Fibroblast of lung (primary cell): ENCODE data around the gene DPM3. TPM values are rescaled to one million over a fixed set of nuclear protein-coding genes. Genes with fewer than 3 reads are reported as not detected.

Experiments
- DNase-seq, 2 donors: peaks; one replicate each; pipeline versions ENCODE4 v3.0.0 to v3.0.0-alpha.2; 2010; ENCODE audit warnings: low read depth in 2 of 2
- H2AFZ ChIP-seq: 2 replicates; pipeline ENCODE4 v1.5.1; 2012; ENCODE audit warnings: low read length, control low read depth, inconsistent platforms
- H3K27ac ChIP-seq: 2 replicates; pipeline ENCODE4 v1.5.1; 2011; ENCODE audit warnings: low read length, control low read depth; ENCODE audit not compliant: insufficient read depth
- H3K27me3 ChIP-seq: 2 replicates; pipeline ENCODE4 v1.5.1; 2011; ENCODE audit warnings: mild to moderate bottlenecking, low read length; ENCODE audit not compliant: control insufficient read depth, insufficient read depth
- H3K36me3 ChIP-seq: 2 replicates; pipeline ENCODE4 v1.5.1; 2011; ENCODE audit warnings: low read length; ENCODE audit not compliant: control insufficient read depth, insufficient read depth
- H3K4me1 ChIP-seq: 2 replicates; pipeline ENCODE4 v1.5.1; 2011; ENCODE audit warnings: low read length; ENCODE audit not compliant: control insufficient read depth, insufficient read depth; ENCODE audit errors: extremely low read depth
- H3K4me2 ChIP-seq: 2 replicates; pipeline ENCODE4 v1.5.1; 2011; ENCODE audit warnings: low read length, control low read depth; ENCODE audit not compliant: insufficient read depth; ENCODE audit errors: extremely low read depth
- H3K4me3 ChIP-seq, 4 experiments: fragments of 200-600 bp in 1 of 4; sonication (generic) in 1 of 4; replicated peaks in 1 of 4; 2 replicates each; pipeline ENCODE4 v1.5.1; 2011 to 2016; ENCODE audit warnings: low read length in 4 of 4, low read depth in 3 of 4, mild to moderate bottlenecking in 3 of 4, control low read depth in 2 of 4, inconsistent platforms in 1 of 4, mixed read lengths in 1 of 4; ENCODE audit not compliant: insufficient read depth in 1 of 4; ENCODE audit errors: control extremely low read depth in 1 of 4
- H3K79me2 ChIP-seq: 2 replicates; pipeline ENCODE4 v1.5.1; 2012; ENCODE audit warnings: mild to moderate bottlenecking, low read length, inconsistent platforms; ENCODE audit not compliant: control insufficient read depth, insufficient read depth
- H3K9ac ChIP-seq: 2 replicates; pipeline ENCODE4 v1.5.1; 2011; ENCODE audit warnings: mild to moderate bottlenecking, low read length, control low read depth; ENCODE audit not compliant: insufficient read depth
- H3K9me3 ChIP-seq: 2 replicates; pipeline ENCODE4 v1.5.1; 2012; ENCODE audit warnings: low read depth, low read length; ENCODE audit not compliant: control insufficient read depth, insufficient read depth
- H4K20me1 ChIP-seq: 2 replicates; pipeline ENCODE4 v1.5.1; 2011; ENCODE audit warnings: low read length; ENCODE audit not compliant: control insufficient read depth, insufficient read depth; ENCODE audit errors: extremely low read depth
- EZH2 ChIP-seq: IDR thresholded peaks from 2 replicates; pipeline ENCODE4 v1.5.1; 2012; ENCODE audit warnings: low read length, control low read depth, mild to moderate bottlenecking; ENCODE audit errors: missing control alignments
- polyA plus RNA-seq, 2 donors: library from polyadenylated mRNA; depleted of rRNA in 1 of 2; stranded (reverse) in 1 of 2; unstranded in 1 of 2; fragments of >200 nt; gene quantifications; 2 replicates each; pipeline ENCODE4 v1.2.1, GENCODE V29; 2011 to 2012; ENCODE audit warnings: missing spikeins in 1 of 2
- total RNA-seq: library from RNA; depleted of rRNA; stranded (reverse); fragments of >200 nt; gene quantifications from 2 replicates; pipeline ENCODE4 v1.2.1, GENCODE V29; 2014
- TF ChIP-seq, protein P1 (sequence below), 2 donors: IDR thresholded peaks in 1 of 2; conservative IDR thresholded peaks in 1 of 2; 1 replicate in 1 of 2; 2 replicates in 1 of 2; pipeline ENCODE4 v1.5.1; 2011 to 2012; ENCODE audit warnings: low read length in 2 of 2, control low read depth in 1 of 2, inconsistent platforms in 1 of 2, low read depth in 1 of 2, mild to moderate bottlenecking in 1 of 2

Gene DPM3
- total and polyA plus RNA-seq, 2 donors (not counting 1 experiment from before 2014, with no cell fraction given) = 31.9 to 40.5 TPM

GRCh38 chr1:155187456-155187891, 47.1 kb upstream of the DPM3 start:
- H2AFZ ChIP-seq = no peak overlapping the region
- H3K4me1 ChIP-seq = no peaks in the 10 kb centered on the region
- peaks cover 2% of the 10 kb centered on the region for H3K36me3 ChIP-seq
- H3K79me2 ChIP-seq = no peaks in the 10 kb centered on the region
- H3K9ac ChIP-seq = no peak overlapping the region
- no peaks in the 10 kb centered on the region for H3K9me3 ChIP-seq
- H4K20me1 ChIP-seq = no peaks in the 10 kb centered on the region
- H3K4me2 ChIP-seq = no peak overlapping the region
- no peaks in the 10 kb centered on the region for H3K27me3 ChIP-seq
- no peak for DNase-seq
- H3K4me3 ChIP-seq = no peak overlapping the region
- TF ChIP-seq, protein P1, sequence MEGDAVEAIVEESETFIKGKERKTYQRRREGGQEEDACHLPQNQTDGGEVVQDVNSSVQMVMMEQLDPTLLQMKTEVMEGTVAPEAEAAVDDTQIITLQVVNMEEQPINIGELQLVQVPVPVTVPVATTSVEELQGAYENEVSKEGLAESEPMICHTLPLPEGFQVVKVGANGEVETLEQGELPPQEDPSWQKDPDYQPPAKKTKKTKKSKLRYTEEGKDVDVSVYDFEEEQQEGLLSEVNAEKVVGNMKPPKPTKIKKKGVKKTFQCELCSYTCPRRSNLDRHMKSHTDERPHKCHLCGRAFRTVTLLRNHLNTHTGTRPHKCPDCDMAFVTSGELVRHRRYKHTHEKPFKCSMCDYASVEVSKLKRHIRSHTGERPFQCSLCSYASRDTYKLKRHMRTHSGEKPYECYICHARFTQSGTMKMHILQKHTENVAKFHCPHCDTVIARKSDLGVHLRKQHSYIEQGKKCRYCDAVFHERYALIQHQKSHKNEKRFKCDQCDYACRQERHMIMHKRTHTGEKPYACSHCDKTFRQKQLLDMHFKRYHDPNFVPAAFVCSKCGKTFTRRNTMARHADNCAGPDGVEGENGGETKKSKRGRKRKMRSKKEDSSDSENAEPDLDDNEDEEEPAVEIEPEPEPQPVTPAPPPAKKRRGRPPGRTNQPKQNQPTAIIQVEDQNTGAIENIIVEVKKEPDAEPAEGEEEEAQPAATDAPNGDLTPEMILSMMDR (conservative IDR thresholded peaks at IDR 0.05 in 1 of 2, IDR thresholded peaks at IDR 0.05 in 1 of 2; ENCODE audit: low read depth in 1 of 2, low read length in 2 of 2) = no peak
- TF ChIP-seq EZH2 = no peak
- no peak overlapping the region for H3K27ac ChIP-seq

DNA sequence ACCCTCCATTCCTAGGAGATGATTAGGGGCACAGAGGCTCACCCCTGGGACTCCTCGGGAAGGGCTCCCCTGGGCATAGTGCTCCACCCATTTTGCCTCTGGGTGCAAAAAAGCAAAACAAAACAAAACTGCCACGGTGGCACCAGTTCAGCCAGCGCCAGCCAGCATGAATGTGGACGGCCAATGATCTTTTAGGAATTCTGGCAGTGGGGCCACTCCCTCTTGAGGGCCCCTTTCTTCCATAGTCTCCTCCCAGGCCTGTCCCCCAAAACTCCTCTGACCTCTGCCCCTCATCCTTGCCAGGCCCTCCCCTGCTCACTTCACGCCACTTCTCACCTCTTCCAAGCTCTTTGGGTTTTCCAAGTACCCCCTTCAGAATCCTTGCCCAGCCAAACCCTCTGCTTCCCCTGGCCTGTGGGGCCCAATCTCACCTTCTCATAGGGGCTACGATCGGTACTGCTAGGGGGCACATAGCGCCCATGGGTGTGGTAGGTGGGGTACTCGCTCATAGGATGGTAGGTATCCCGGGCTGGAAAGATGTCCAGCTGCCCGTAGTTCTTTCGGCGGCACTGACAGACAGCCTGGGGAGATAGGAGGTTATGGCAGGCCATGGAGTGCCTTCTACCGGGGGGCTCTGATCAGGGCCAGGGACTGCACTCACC, 46.6 kb upstream of the DPM3 start:
- H3K79me2 ChIP-seq = no peaks in the 10 kb centered on the region
- H2AFZ ChIP-seq = no peak overlapping the region
- no peaks in the 10 kb centered on the region for H3K4me1 ChIP-seq
- no peaks in the 10 kb centered on the region for H3K9me3 ChIP-seq
- no peak overlapping the region for H3K4me3 ChIP-seq
- no peaks in the 10 kb centered on the region for H4K20me1 ChIP-seq
- no peak for DNase-seq
- H3K27ac ChIP-seq = no peak overlapping the region
- H3K9ac ChIP-seq = no peak overlapping the region
- H3K4me2 ChIP-seq = no peak overlapping the region
- no peak for TF ChIP-seq EZH2
- TF ChIP-seq, protein P1 (conservative IDR thresholded peaks at IDR 0.05 in 1 of 2, IDR thresholded peaks at IDR 0.05 in 1 of 2; ENCODE audit: low read depth in 1 of 2, low read length in 2 of 2) = no peak
- peaks cover 2% of the 10 kb centered on the region for H3K36me3 ChIP-seq
- no peaks in the 10 kb centered on the region for H3K27me3 ChIP-seq

GRCh38 chr1:155186067-155186793, 45.9 kb upstream of the DPM3 start:
- Histone ChIP-seq H3K4me1 (no peaks in the 10 kb centered on the region), H2AFZ (no peak overlapping the region), H4K20me1 (no peaks in the 10 kb centered on the region), H3K9ac (no peak overlapping the region), H3K4me3 (no peak overlapping the region), H3K9me3 (no peaks in the 10 kb centered on the region), H3K79me2 (no peaks in the 10 kb centered on the region), H3K27ac (no peak overlapping the region), H3K36me3 (peaks cover 5% of the 10 kb centered on the region), H3K27me3 (no peaks in the 10 kb centered on the region), H3K4me2 (no peak overlapping the region)
- no peak for TF ChIP-seq EZH2
- TF ChIP-seq, protein P1 (conservative IDR thresholded peaks at IDR 0.05 in 1 of 2, IDR thresholded peaks at IDR 0.05 in 1 of 2; ENCODE audit: low read depth in 1 of 2, low read length in 2 of 2) = no peak
- no peak for DNase-seq
